GM23248 (cell line): ENCODE measurements around the gene NDUFS1. TPM values are rescaled to one million over a fixed set of nuclear protein-coding genes. Genes with fewer than 3 reads are reported as not detected.
"Not testable (repeated sequence)": the region's sequence is repeated elsewhere in the genome, so short reads cannot be mapped to it uniquely, and the experiment has no call there.

ENCODE experiments used
- DNase-seq: peaks from one replicate; pipeline ENCODE4 v3.0.0-alpha.2; 2015
- H2AFZ ChIP-seq: fragments of 200-600 bp; sonication (generic); 2 replicates; pipeline ENCODE4 v1.6.1; 2016; ENCODE audit warnings: antibody characterized with exemption
- H3F3A ChIP-seq: fragments of 200-600 bp; sonication (generic); 2 replicates; pipeline ENCODE4 v1.6.1; 2016; ENCODE audit warnings: mild to moderate bottlenecking, antibody characterized with exemption, mixed run types; ENCODE audit not compliant: insufficient read depth
- H3K27ac ChIP-seq: fragments of 200-600 bp; sonication (generic); 2 replicates; pipeline ENCODE4 v1.5.1; 2016; ENCODE audit warnings: mild to moderate bottlenecking
- H3K27me3 ChIP-seq: fragments of 200-600 bp; sonication (generic); replicated peaks from 2 replicates; pipeline ENCODE4 v1.6.1; 2016; ENCODE audit warnings: mild to moderate bottlenecking; ENCODE audit not compliant: insufficient read depth
- H3K36me3 ChIP-seq: fragments of 200-600 bp; sonication (generic); 2 replicates; pipeline ENCODE4 v1.6.1; 2016; ENCODE audit warnings: low read depth, mild to moderate bottlenecking
- H3K4me1 ChIP-seq: fragments of 200-600 bp; sonication (generic); 2 replicates; pipeline ENCODE4 v1.6.1; 2016; ENCODE audit warnings: mild to moderate bottlenecking; ENCODE audit not compliant: insufficient read depth
- H3K4me2 ChIP-seq: fragments of 200-600 bp; sonication (generic); one replicate; pipeline ENCODE4 v1.6.1; 2016; ENCODE audit warnings: mild to moderate bottlenecking; ENCODE audit not compliant: unreplicated experiment
- H3K4me3 ChIP-seq: fragments of 200-600 bp; sonication (generic); 2 replicates; pipeline ENCODE4 v1.5.1; 2016; ENCODE audit warnings: mild to moderate bottlenecking
- H3K79me2 ChIP-seq: fragments of 200-600 bp; sonication (generic); 2 replicates; pipeline ENCODE4 v1.6.1; 2016; ENCODE audit warnings: mild to moderate bottlenecking; ENCODE audit not compliant: insufficient read depth
- H3K9ac ChIP-seq: fragments of 200-600 bp; sonication (generic); 2 replicates; pipeline ENCODE4 v1.6.1; 2016; ENCODE audit warnings: mild to moderate bottlenecking
- H3K9me2 ChIP-seq: fragments of 200-600 bp; sonication (generic); 2 replicates; pipeline ENCODE4 v1.6.1; 2016; ENCODE audit warnings: mixed run types, mild to moderate bottlenecking, moderate library complexity; ENCODE audit not compliant: insufficient read depth
- H3K9me3 ChIP-seq: fragments of 200-600 bp; sonication (generic); one replicate; pipeline ENCODE4 v1.6.1; 2017; ENCODE audit warnings: low read depth
- H4K20me1 ChIP-seq: fragments of 200-600 bp; sonication (generic); 2 replicates; pipeline ENCODE4 v1.6.0; 2016; ENCODE audit not compliant: insufficient read depth
- EZH2 ChIP-seq: fragments of 200-600 bp; sonication (generic); IDR thresholded peaks from 2 replicates; pipeline ENCODE4 v1.6.1; 2018; ENCODE audit warnings: antibody characterized with exemption, mild to moderate bottlenecking; ENCODE audit not compliant: insufficient read depth, poor library complexity, severe bottlenecking
- EZH2phosphoT487 ChIP-seq: fragments of 200-600 bp; sonication (generic); IDR thresholded peaks from 2 replicates; pipeline ENCODE4 v1.6.1; 2018; ENCODE audit warnings: antibody characterized with exemption, moderate library complexity, mild to moderate bottlenecking, low read depth; ENCODE audit not compliant: insufficient read depth
- WGBS, 2 experiments: methylation state at CpG; one replicate each; pipeline ENCODE4 v1.1.6; 2015 to 2017; ENCODE audit warnings: low lambda C conversion rate in 2 of 2, low coverage in 1 of 2; ENCODE audit errors: missing lambda C conversion rate in 2 of 2; 5-methylcytosine and 5-hydroxymethylcytosine counted together
- in situ Hi-C: fragments of 300-500 bp; cut with MboI; formaldehyde crosslinking; loops from 2 replicates; pipeline ENCODE4 v1.15.0; 2020
- polyA plus RNA-seq: library from polyadenylated mRNA; unstranded; fragments of >200 nt; fragmentation: Nextera tagmentation; extraction: Ambion mirVana; gene quantifications from 2 replicates; pipeline ENCODE4 v1.2.1, GENCODE V29; 2016
- total RNA-seq: library from RNA; depleted of rRNA; stranded (reverse); fragments of >200 nt; shearing (Covaris generic); gene quantifications from 2 replicates; pipeline ENCODE4 v1.2.3, GENCODE V29; 2014

Gene NDUFS1
- total and polyA plus RNA-seq, 2 experiments from 2014 or later = 52.0 to 77.0 TPM

- no peaks in the 10 kb centered on the region for H3K27me3 ChIP-seq
- 6 to 13% methylated on average over 3 of the region's 3 CpGs for WGBS, 2 experiments
- no peak overlapping the region for H2AFZ ChIP-seq
- no peak overlapping the region for H3K4me2 ChIP-seq
- in situ Hi-C loops = no loop called here
- no peak overlapping the region for H3K4me3 ChIP-seq
- no peak overlapping the region for H3K9ac ChIP-seq
- no peaks in the 10 kb centered on the region for H3K79me2 ChIP-seq
- H3K27ac ChIP-seq = no peak overlapping the region
- no peak for DNase-seq
- TF ChIP-seq EZH2phosphoT487 = no peak
- no peak for TF ChIP-seq EZH2
- H3K9me3 ChIP-seq = no peaks in the 10 kb centered on the region
- no peaks in the 10 kb centered on the region for H3F3A ChIP-seq
- H3K9me2 ChIP-seq = no peaks in the 10 kb centered on the region
- no peaks in the 10 kb centered on the region for H4K20me1 ChIP-seq
- H3K36me3 ChIP-seq = no peaks in the 10 kb centered on the region
- no peaks in the 10 kb centered on the region for H3K4me1 ChIP-seq
Observed at GRCh38 chr2:206189691-206190090, 30.4 kb upstream of the NDUFS1 start.

- H4K20me1 ChIP-seq, H3K79me2 ChIP-seq, H3K9ac ChIP-seq, H3K4me2 ChIP-seq, H3F3A ChIP-seq, H3K4me1 ChIP-seq, H3K9me3 ChIP-seq, H3K36me3 ChIP-seq, in situ Hi-C loops, H3K27me3 ChIP-seq, DNase-seq, H3K9me2 ChIP-seq, H2AFZ ChIP-seq, H3K4me3 ChIP-seq, H3K27ac ChIP-seq: not testable (repeated sequence)
- WGBS, 2 experiments = 81 to 84% methylated on average over 6 of the region's 6 CpGs
Observed at GRCh38 chr2:206181526-206181925, 22.3 kb upstream of the NDUFS1 start.

- H3K4me2 ChIP-seq = no peak overlapping the region
- H4K20me1 ChIP-seq = no peaks in the 10 kb centered on the region
- no peak overlapping the region for H3K4me3 ChIP-seq
- no peaks in the 10 kb centered on the region for H3K27me3 ChIP-seq
- in situ Hi-C loops = no loop called here
- no peaks in the 10 kb centered on the region for H3K4me1 ChIP-seq
- 77 to 84% methylated on average over 3 of the region's 3 CpGs for WGBS, 2 experiments
- no peak for DNase-seq
- H2AFZ ChIP-seq = no peak overlapping the region
- no peak for TF ChIP-seq EZH2
- H3K27ac ChIP-seq = no peak overlapping the region
- no peaks in the 10 kb centered on the region for H3K9me2 ChIP-seq
- no peaks in the 10 kb centered on the region for H3K79me2 ChIP-seq
- H3K9ac ChIP-seq = no peak overlapping the region
- no peaks in the 10 kb centered on the region for H3K9me3 ChIP-seq
- no peaks in the 10 kb centered on the region for H3F3A ChIP-seq
- no peaks in the 10 kb centered on the region for H3K36me3 ChIP-seq
Observed at GRCh38 chr2:206176901-206177300, 17.7 kb upstream of the NDUFS1 start.

GRCh38 chr2:206176121-206176520, 16.9 kb upstream of the NDUFS1 start:
- in situ Hi-C loops = no loop called here
- H3K4me3 ChIP-seq = no peak overlapping the region
- 73 to 74% methylated on average over 2 of the region's 2 CpGs for WGBS, 2 experiments
- no peaks in the 10 kb centered on the region for H3K9me2 ChIP-seq
- H3K9ac ChIP-seq = no peak overlapping the region
- H3K27ac ChIP-seq = no peak overlapping the region
- H3K9me3 ChIP-seq = no peaks in the 10 kb centered on the region
- no peaks in the 10 kb centered on the region for H3K27me3 ChIP-seq
- no peaks in the 10 kb centered on the region for H3K36me3 ChIP-seq
- no peaks in the 10 kb centered on the region for H3K4me1 ChIP-seq
- peak; percentile 14 for DNase-seq
- H3K4me2 ChIP-seq = no peak overlapping the region
- no peaks in the 10 kb centered on the region for H3K79me2 ChIP-seq
- TF ChIP-seq EZH2 = no peak
- no peak for TF ChIP-seq EZH2phosphoT487
- no peaks in the 10 kb centered on the region for H4K20me1 ChIP-seq
- no peaks in the 10 kb centered on the region for H3F3A ChIP-seq
- H2AFZ ChIP-seq = no peak overlapping the region

- in situ Hi-C loops = no loop called here
- Histone ChIP-seq H3K27ac (no peak overlapping the region), H3K4me2 (no peak overlapping the region), H2AFZ (no peak overlapping the region), H3K4me1 (no peaks in the 10 kb centered on the region), H3K27me3 (no peaks in the 10 kb centered on the region), H3K9me3 (no peaks in the 10 kb centered on the region), H3K36me3 (no peaks in the 10 kb centered on the region; the same call in 1 of the 2 replicates), H3K4me3 (no peak overlapping the region), H3K79me2 (no peaks in the 10 kb centered on the region), H3F3A (no peaks in the 10 kb centered on the region), H4K20me1 (no peaks in the 10 kb centered on the region), H3K9ac (no peak overlapping the region), H3K9me2 (no peaks in the 10 kb centered on the region)
- 96 to 98% methylated on average over 3 to 4 of the region's 4 CpGs for WGBS, 2 experiments
- TF ChIP-seq EZH2phosphoT487 (no peak), EZH2 (no peak)
- no peak for DNase-seq
Observed at GRCh38 chr2:206173147-206173546, 13.9 kb upstream of the NDUFS1 start.

- H3K27ac ChIP-seq, H3K9ac ChIP-seq, H3K79me2 ChIP-seq, H2AFZ ChIP-seq, H3K4me3 ChIP-seq, H3K9me2 ChIP-seq, H3K4me2 ChIP-seq, H3K4me1 ChIP-seq, H4K20me1 ChIP-seq, in situ Hi-C loops, H3K27me3 ChIP-seq, DNase-seq, H3K36me3 ChIP-seq, H3K9me3 ChIP-seq, H3F3A ChIP-seq: not testable (repeated sequence)
- WGBS, 2 experiments = 96% methylated on average over 8 to 32 of the region's 52 CpGs
Observed at GRCh38 chr2:206171624-206172397, 12.6 kb upstream of the NDUFS1 start.

- not testable (repeated sequence) for H3K4me2 ChIP-seq, H3K27ac ChIP-seq, H4K20me1 ChIP-seq, H3K9me2 ChIP-seq, H3K4me1 ChIP-seq, H3K36me3 ChIP-seq, H2AFZ ChIP-seq, H3K9ac ChIP-seq, H3K4me3 ChIP-seq, H3F3A ChIP-seq, DNase-seq, H3K27me3 ChIP-seq, H3K9me3 ChIP-seq
- WGBS, 2 experiments = 95 to 97% methylated on average over 4 of the region's 4 CpGs
- in situ Hi-C loops = loop anchor here (10.0 kb wide), 1 partner anchor 97 kb away; no protein-coding TSS in a partner anchor
- peaks cover 12% of the 10 kb centered on the region for H3K79me2 ChIP-seq
Observed at GRCh38 chr2:206168230-206168629, 9.0 kb upstream of the NDUFS1 start.
